ENCODE results near the gene OGFOD3. TPM values are rescaled to one million over a fixed set of nuclear protein-coding genes. Genes with fewer than 3 reads are reported as not detected.
A peak's percentile ranks its signal among the peaks of the same experiment; 100 is the strongest.

The OGFOD3 gene
- total RNA-seq, 2 experiments from 2014 or later = 12.9 to 13.7 TPM

- Histone ChIP-seq H3K4me1 (ENCODE audit: insufficient read depth, low read length) (peaks cover 18% of the 10 kb centered on the region), H3K27me3 (ENCODE audit: control insufficient read depth in 1 of 2, insufficient read depth in 2 of 2, low read length in 2 of 2) (no peaks in the 10 kb centered on the region), H3K36me3 (ENCODE audit: insufficient read depth, low read length) (peaks cover 8% of the 10 kb centered on the region), H3K4me3 (ENCODE audit: low read length) (no peak overlapping the region), H3K9me3 (ENCODE audit: control insufficient read depth in 1 of 2, insufficient read depth in 1 of 2, low read length in 2 of 2) (peaks cover 0 to 3% of the 10 kb centered on the region in 2 experiments), H3K27ac (ENCODE audit: low read depth in 1 of 2, low read length in 2 of 2) (no peak overlapping the region)
- ATAC-seq (ENCODE audit: poor library complexity) (peak; percentile 66), DNase-seq (peak in 13 of 14 experiments; percentile 19 to 79 (median 53))
- peak; percentile 62 for TF ChIP-seq CTCF (IDR thresholded peaks at IDR 0.05)
- CTCF ChIA-PET = interaction anchor here (0.6 to 0.8 kb wide), 3 partner anchors 24 to 124 kb away, joined by 3 to 4 read pairs (median 4); no protein-coding TSS in a partner anchor
- Mint-ChIP-seq H3K4me1 (ENCODE audit: low read depth) (peaks cover 22% of the 10 kb centered on the region), H3K27me3 (no peaks in the 10 kb centered on the region), H3K9me3 (no peaks in the 10 kb centered on the region), H3K27ac (no peak overlapping the region), H3K36me3 (ENCODE audit: low read depth) (peaks cover 25% of the 10 kb centered on the region), H3K4me3 (no peak overlapping the region)
- intact Hi-C loops (cut with DNase I, micrococcal nuclease) = no loop called here
- POLR2A ChIA-PET = interaction anchor here (1.4 kb wide), 1 partner anchor 25 kb away, joined by 5 read pairs; no protein-coding TSS in a partner anchor
Measured at GRCh38 chr17:82424001-82424862, 5.8 kb upstream of the OGFOD3 start.

- no peak for ATAC-seq (ENCODE audit: poor library complexity)
- no peaks in the 10 kb centered on the region for H3K9me3 Mint-ChIP-seq
- Histone ChIP-seq H3K27me3 (ENCODE audit: control insufficient read depth in 1 of 2, insufficient read depth in 2 of 2, low read length in 2 of 2) (no peaks in the 10 kb centered on the region), H3K4me3 (ENCODE audit: low read length) (peak overlapping the region; percentile 76), H3K4me1 (ENCODE audit: insufficient read depth, low read length) (peaks cover 30% of the 10 kb centered on the region), H3K27ac (ENCODE audit: low read depth in 1 of 2, low read length in 2 of 2) (peak overlapping the region in 1 of 2 donors; percentile 35), H3K36me3 (ENCODE audit: insufficient read depth, low read length) (peaks cover 12% of the 10 kb centered on the region), H3K9me3 (ENCODE audit: control insufficient read depth in 1 of 2, insufficient read depth in 1 of 2, low read length in 2 of 2) (peaks cover 0 to 3% of the 10 kb centered on the region in 2 experiments)
- DNase-seq = peak in 3 of 14 experiments; percentile 28 to 55 (median 32)
- intact Hi-C loops (cut with DNase I, micrococcal nuclease) = loop anchor here (2.0 to 10.0 kb wide), 6 partner anchors 33 to 385 kb away; partner anchors contain the start of genes DCXR (in 2 of the 2), CYBC1 (in 1 of the 2), RAC3 (in 1 of the 2) and TBCD (in 1 of the 2)
- H3K4me1 Mint-ChIP-seq (ENCODE audit: low read depth) = peaks cover 30% of the 10 kb centered on the region
- H3K27ac Mint-ChIP-seq = peak overlapping the region; percentile 78
- peak overlapping the region; percentile 85 for H3K4me3 Mint-ChIP-seq
- no peak for TF ChIP-seq CTCF (IDR thresholded peaks at IDR 0.05)
- H3K36me3 Mint-ChIP-seq (ENCODE audit: low read depth) = peaks cover 28% of the 10 kb centered on the region
- POLR2A ChIA-PET = interaction anchor here (0.6 to 1.4 kb wide), 11 partner anchors 8 to 549 kb away, joined by 3 to 11 read pairs (median 4); partner anchors contain the start of genes ARHGDIA and NARF
- no peaks in the 10 kb centered on the region for H3K27me3 Mint-ChIP-seq
- CTCF ChIA-PET = interaction anchor here (0.5 to 1.3 kb wide), 3 partner anchors 21 to 144 kb away, joined by 3 to 5 read pairs (median 3); no protein-coding TSS in a partner anchor
Measured at GRCh38 chr17:82419540-82419939, 1.2 kb upstream of the OGFOD3 start.

GRCh38 chr17:82416771-82417170 lies 1.6 kb downstream of the OGFOD3 start:
- no peak overlapping the region for H3K27ac Mint-ChIP-seq
- ATAC-seq (ENCODE audit: poor library complexity) (no peak), DNase-seq (no peak)
- intact Hi-C loops (cut with DNase I, micrococcal nuclease) = loop anchor here (5.0 to 10.0 kb wide), 5 partner anchors 36 to 382 kb away; partner anchors contain the start of genes DCXR (in 2 of the 2), CYBC1 (in 1 of the 2), RAC3 (in 1 of the 2) and TBCD (in 1 of the 2)
- peaks cover 31% of the 10 kb centered on the region for H3K36me3 Mint-ChIP-seq (ENCODE audit: low read depth)
- H3K27me3 ChIP-seq (ENCODE audit: control insufficient read depth in 1 of 2, insufficient read depth in 2 of 2, low read length in 2 of 2) = no peaks in the 10 kb centered on the region
- H3K4me1 ChIP-seq (ENCODE audit: insufficient read depth, low read length) = peaks cover 30% of the 10 kb centered on the region
- H3K36me3 ChIP-seq (ENCODE audit: insufficient read depth, low read length) = peaks cover 18% of the 10 kb centered on the region
- TF ChIP-seq CTCF (IDR thresholded peaks at IDR 0.05) = no peak
- no peaks in the 10 kb centered on the region for H3K9me3 Mint-ChIP-seq
- no peak overlapping the region for H3K4me3 Mint-ChIP-seq
- H3K9me3 ChIP-seq (ENCODE audit: control insufficient read depth in 1 of 2, insufficient read depth in 1 of 2, low read length in 2 of 2) = no peaks in the 10 kb centered on the region
- H3K27ac ChIP-seq (ENCODE audit: low read depth in 1 of 2, low read length in 2 of 2) = no peak overlapping the region
- CTCF ChIA-PET = no interaction called here
- no peak overlapping the region for H3K4me3 ChIP-seq (ENCODE audit: low read length)
- H3K27me3 Mint-ChIP-seq = no peaks in the 10 kb centered on the region
- POLR2A ChIA-PET = interaction anchor here (1.0 kb wide), 1 partner anchor 83 kb away, joined by 3 read pairs; the partner anchor contains the start of gene SECTM1
- H3K4me1 Mint-ChIP-seq (ENCODE audit: low read depth) = peaks cover 27% of the 10 kb centered on the region
